Panc1 (cell line): Measurements from ENCODE around the gene SLCO3A1.

Source experiments
- POLR2AphosphoS5 ChIP-seq: IDR thresholded peaks from 2 replicates; pipeline ENCODE4 v1.6.1; 2012; ENCODE audit warnings: mild to moderate bottlenecking, low read depth, low read length, moderate library complexity
- REST ChIP-seq, 2 experiments: IDR thresholded peaks; 2 replicates each; pipeline ENCODE4 v1.6.1; 2011 to 2012; ENCODE audit warnings: low read depth in 2 of 2, control low read depth in 1 of 2, low read length in 1 of 2, mild to moderate bottlenecking in 1 of 2, moderate library complexity in 1 of 2; ENCODE audit not compliant: insufficient read depth in 1 of 2
- SIN3A ChIP-seq: IDR thresholded peaks from 2 replicates; pipeline ENCODE4 v1.6.1; 2012; ENCODE audit warnings: low read depth, mild to moderate bottlenecking, low read length, moderate library complexity, borderline replicate concordance; ENCODE audit not compliant: insufficient read depth
- TCF7L2 ChIP-seq: IDR thresholded peaks from 2 replicates; pipeline ENCODE4 v1.6.1; 2011; ENCODE audit warnings: mild to moderate bottlenecking, low read depth, low read length, inconsistent platforms
- TF ChIP-seq, protein P1 (sequence below): fragments of 450-650 bp; IDR thresholded peaks from 2 replicates; pipeline ENCODE4 v1.5.1; 2017; ENCODE audit warnings: mild to moderate bottlenecking

DNA sequence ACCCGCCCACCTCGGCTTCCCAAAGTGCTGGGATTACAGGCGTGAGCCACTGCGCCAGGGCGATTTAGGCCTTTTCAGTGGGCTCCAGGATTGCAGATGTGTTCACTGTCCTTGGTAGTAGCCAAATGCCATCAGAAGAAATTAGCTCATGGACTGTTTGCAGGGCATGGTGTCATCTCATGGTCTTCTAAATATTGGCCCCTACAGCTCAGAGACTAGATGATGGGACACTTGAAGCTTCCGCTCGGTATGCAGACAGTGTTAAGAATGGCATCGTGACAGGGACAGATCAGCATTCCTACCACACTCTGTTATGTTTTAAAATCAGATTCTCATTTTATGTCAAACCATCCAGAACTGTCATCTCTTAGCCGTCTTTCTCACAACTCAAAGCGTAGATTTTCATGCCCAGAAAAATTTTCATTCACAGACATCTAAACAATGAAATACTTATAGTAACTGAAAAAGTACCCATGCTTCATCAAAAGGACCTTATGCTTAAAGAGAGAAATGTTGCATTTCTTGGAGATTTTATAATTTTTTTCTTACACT lies 24.9 kb downstream of the SLCO3A1 start:
- TF ChIP-seq, protein P1, sequence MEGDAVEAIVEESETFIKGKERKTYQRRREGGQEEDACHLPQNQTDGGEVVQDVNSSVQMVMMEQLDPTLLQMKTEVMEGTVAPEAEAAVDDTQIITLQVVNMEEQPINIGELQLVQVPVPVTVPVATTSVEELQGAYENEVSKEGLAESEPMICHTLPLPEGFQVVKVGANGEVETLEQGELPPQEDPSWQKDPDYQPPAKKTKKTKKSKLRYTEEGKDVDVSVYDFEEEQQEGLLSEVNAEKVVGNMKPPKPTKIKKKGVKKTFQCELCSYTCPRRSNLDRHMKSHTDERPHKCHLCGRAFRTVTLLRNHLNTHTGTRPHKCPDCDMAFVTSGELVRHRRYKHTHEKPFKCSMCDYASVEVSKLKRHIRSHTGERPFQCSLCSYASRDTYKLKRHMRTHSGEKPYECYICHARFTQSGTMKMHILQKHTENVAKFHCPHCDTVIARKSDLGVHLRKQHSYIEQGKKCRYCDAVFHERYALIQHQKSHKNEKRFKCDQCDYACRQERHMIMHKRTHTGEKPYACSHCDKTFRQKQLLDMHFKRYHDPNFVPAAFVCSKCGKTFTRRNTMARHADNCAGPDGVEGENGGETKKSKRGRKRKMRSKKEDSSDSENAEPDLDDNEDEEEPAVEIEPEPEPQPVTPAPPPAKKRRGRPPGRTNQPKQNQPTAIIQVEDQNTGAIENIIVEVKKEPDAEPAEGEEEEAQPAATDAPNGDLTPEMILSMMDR = no peak
- TF ChIP-seq POLR2AphosphoS5 (no peak), TCF7L2 (no peak), REST (IDR thresholded peaks at IDR 0.05; ENCODE audit: insufficient read depth in 1 of 2, low read depth in 2 of 2, low read length in 1 of 2) (no peak), SIN3A (no peak)
